ENCODE measurements around the gene CCNT2.
"Not testable (repeated sequence)": the region's sequence is repeated elsewhere in the genome, so short reads cannot be mapped to it uniquely, and the experiment has no call there.

The CCNT2 gene

DNA sequence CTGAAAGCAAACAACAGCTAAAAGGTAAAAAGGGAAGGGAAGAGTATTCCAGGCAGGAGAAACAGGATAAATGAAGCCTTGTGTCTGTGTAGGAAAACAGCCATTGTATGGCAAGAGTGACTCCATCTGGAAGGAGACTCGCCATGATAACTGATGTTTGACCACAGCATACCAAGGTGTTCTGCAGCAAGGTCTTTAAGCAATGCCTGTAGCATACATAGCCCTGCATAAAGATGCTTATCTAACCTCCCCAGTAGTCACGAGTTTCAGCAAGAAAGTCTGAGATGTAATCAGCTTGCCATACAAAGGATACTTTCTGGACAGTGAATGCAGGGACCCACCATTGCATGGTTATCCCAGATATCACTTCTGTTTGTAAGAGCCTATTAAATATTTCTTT, 11.9 kb upstream of the CCNT2 start:
- FAIRE-seq (no peak), DNase-seq (ENCODE audit: insufficient read length, low spot score) (no peak)
- TF ChIP-seq, protein P1, sequence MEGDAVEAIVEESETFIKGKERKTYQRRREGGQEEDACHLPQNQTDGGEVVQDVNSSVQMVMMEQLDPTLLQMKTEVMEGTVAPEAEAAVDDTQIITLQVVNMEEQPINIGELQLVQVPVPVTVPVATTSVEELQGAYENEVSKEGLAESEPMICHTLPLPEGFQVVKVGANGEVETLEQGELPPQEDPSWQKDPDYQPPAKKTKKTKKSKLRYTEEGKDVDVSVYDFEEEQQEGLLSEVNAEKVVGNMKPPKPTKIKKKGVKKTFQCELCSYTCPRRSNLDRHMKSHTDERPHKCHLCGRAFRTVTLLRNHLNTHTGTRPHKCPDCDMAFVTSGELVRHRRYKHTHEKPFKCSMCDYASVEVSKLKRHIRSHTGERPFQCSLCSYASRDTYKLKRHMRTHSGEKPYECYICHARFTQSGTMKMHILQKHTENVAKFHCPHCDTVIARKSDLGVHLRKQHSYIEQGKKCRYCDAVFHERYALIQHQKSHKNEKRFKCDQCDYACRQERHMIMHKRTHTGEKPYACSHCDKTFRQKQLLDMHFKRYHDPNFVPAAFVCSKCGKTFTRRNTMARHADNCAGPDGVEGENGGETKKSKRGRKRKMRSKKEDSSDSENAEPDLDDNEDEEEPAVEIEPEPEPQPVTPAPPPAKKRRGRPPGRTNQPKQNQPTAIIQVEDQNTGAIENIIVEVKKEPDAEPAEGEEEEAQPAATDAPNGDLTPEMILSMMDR (IDR thresholded peaks at IDR 0.05; ENCODE audit: insufficient read depth, missing control alignments), result no peak

DNA sequence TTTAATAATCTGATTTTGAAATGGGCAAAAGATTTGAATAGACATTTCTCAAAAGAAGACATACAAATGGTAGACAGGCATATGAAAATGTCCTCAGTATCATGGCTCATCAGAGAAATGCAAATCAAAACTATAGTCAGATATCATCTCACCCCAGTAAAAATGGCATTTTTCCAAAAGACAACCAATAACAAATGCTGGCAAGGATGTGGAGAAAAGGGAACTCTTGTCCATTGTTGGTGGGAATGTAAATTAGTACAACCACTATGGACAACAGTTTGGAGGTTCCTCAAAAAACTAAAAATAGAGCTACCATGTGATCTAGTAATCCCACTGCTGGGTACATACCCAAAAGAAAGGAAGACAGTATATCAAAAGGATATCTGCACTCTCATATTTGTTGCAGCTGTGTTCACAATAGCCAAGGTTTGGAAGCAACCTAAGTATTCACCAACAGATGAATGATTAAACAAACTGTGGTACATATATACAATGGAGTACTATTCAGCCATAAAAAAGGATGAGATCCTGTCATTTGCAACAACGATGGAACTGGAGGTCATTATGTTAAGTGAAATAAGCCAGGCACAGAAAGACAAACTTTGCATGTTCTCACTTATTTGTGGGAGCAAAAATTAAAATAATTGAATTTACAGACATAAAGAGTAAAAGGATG, 11.0 kb upstream of the CCNT2 start:
- DNase-seq (ENCODE audit: insufficient read length, low spot score); FAIRE-seq: not testable (repeated sequence)

DNA sequence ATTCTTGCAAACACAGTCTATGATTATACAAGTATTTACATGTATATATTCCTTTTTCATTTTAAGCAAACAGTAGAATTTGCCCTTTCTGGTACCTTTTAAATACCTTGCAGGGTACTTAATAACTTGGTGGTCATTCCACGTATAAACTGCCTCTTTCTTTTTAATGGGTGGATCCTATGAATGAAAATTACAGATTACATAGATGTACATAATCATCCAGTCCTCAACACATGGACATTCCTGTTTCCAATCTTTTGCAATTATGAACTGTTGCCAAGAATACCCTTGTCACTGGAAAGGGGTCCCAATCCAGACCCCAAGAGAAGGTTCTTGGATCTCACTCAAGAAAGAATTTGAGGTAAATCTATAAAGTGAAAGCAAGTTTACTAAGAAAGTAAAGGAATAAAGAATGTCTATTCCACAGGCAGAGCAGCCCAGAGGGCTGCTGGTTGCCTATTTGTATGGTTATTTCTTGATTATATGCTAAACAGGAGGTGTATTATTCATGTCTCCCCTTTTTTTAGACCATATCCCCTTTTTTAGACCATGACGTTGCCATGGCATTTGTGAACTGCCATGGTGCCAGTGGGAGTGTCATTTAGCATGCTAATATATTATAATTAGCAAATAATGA, 7.7 kb upstream of the CCNT2 start:
- TF ChIP-seq, protein P1 (IDR thresholded peaks at IDR 0.05; ENCODE audit: insufficient read depth, missing control alignments), result no peak
- FAIRE-seq, result no peak
- DNase-seq (ENCODE audit: insufficient read length, low spot score), result no peak

DNA sequence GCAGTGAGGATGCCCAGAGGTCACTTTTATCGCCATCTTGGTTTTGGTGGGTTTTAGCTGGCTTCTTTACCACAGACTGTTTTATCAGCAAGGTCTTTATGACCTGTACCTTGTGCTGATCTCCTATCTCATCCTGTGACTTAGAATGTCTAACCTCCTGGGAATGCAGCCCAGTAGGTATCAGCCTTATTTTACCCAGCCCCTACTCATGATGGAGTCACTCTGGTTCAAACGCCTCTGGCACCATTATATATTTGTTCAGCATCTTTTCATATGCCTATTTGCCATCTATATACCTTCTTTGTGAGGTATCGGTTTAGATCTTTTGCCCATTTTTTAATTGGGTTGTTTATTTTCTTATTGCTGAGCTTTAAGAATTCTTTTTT, 7.2 kb upstream of the CCNT2 start:
- DNase-seq (ENCODE audit: insufficient read length, low spot score) (no peak), FAIRE-seq (no peak)
- TF ChIP-seq, protein P1 (IDR thresholded peaks at IDR 0.05; ENCODE audit: insufficient read depth, missing control alignments), result no peak

DNA sequence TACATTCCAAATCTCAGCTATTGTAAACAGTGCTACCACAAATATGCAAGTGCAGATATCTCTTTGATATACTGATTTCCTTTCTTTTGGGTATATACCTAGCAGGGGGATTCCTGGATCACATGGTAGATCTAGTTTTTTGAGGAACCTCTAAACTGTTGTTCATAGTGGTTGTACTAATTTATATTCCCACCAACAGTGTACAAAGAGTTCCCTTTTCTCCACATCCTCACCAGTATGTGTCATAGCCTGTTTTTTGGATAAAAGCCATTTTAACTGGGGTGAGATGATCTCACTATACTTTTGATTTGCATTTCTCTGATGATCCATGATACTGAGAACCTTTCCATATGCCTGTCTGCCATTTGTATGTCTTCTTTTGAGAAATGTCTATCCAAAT, 6.3 kb upstream of the CCNT2 start:
- DNase-seq (ENCODE audit: insufficient read length, low spot score), result no peak
- TF ChIP-seq, protein P1 (IDR thresholded peaks at IDR 0.05; ENCODE audit: insufficient read depth, missing control alignments), result no peak
- FAIRE-seq, result no peak

DNA sequence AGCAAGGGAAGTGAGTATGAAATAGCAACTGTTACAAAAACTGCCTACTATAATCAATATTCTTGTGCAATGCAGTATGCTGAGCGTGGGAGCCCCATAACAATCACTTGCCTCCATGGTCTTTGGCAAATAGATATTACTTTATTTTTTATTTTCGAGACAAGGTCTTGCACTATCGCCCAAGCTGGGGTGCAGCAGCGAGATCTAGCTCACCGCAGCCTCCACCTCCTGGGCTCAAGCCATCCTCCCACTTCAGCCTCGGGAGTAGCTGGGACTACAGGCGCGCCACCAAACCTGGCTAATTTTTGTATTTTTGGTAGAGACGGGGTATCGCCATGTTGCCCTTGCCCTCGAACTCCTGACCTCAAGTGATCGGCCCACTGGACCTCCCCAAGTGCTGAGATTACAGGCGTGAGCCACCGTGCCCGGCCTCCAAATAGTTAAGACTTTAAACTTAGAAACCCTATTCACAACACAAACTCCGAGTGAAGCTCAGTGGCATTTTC, 1.2 kb upstream of the CCNT2 start:
- FAIRE-seq, result no peak

DNA sequence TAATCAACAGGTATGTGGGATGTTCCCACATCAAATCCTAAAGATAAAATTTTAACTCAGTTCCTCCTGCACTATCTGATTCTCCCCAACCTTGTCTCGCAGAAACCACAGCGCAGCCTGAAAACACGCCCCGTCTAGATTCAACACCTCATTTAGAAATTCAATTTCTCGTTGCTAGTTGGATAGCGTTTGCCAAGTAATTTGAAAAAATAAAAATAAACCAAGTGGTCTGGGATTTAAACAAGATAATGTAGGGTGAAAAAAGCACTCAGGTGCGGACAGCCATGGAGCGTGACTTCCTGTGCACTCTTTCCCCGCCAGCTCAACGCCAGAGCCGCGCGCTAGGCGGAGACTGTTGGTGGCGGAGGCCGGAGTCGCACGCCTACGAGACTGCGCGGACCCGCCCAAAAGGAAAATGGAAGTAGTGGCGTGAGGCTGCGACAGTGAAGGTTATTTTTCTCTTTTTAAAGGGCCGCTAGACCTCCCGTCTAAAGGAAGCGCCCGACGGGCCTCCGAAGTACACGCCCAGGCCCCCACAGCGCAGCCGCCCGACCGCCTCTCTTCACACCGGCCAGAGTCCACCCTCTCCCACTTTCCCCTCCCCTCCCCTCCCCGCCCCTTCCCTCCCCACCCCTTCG, 615 bp upstream of the CCNT2 start:
- TF ChIP-seq, protein P1 (IDR thresholded peaks at IDR 0.05; ENCODE audit: insufficient read depth, missing control alignments), result peak; percentile 6
- FAIRE-seq (no peak), DNase-seq (ENCODE audit: insufficient read length, low spot score) (no peak)

More for the DNA sequence above, 1.2 kb upstream of the CCNT2 start:
- no peak for DNase-seq (ENCODE audit: insufficient read length, low spot score)
- TF ChIP-seq, protein P1 (IDR thresholded peaks at IDR 0.05; ENCODE audit: insufficient read depth, missing control alignments), result no peak
